Trophoblast cell (in vitro differentiated cells and primary cell): Measurements from ENCODE around the gene PNMA3.
"Not testable (repeated sequence)": the region's sequence is repeated elsewhere in the genome, so short reads cannot be mapped to it uniquely, and the experiment has no call there.

ENCODE experiments used
- DNase-seq, 2 donors: peaks; one replicate each; pipeline ENCODE4 v3.0.0-alpha.2; 2016
- H2AFZ ChIP-seq: 2 replicates; pipeline ENCODE4 v1.6.1; 2013; ENCODE audit warnings: low read length, moderate library complexity, mild to moderate bottlenecking; ENCODE audit not compliant: insufficient read depth, poor library complexity
- H2AK5ac ChIP-seq: 2 replicates; pipeline ENCODE4 v1.6.1; 2013; ENCODE audit warnings: mild to moderate bottlenecking, low read length
- H2BK120ac ChIP-seq: 2 replicates; pipeline ENCODE4 v1.6.1; 2013; ENCODE audit warnings: low read length, mild to moderate bottlenecking, moderate library complexity; ENCODE audit not compliant: insufficient read depth, poor library complexity
- H2BK12ac ChIP-seq: 2 replicates; pipeline ENCODE4 v1.6.1; 2013; ENCODE audit warnings: mild to moderate bottlenecking, low read length, moderate library complexity
- H2BK5ac ChIP-seq: 2 replicates; pipeline ENCODE4 v1.6.1; 2013; ENCODE audit warnings: low read length, low read depth, moderate library complexity, mild to moderate bottlenecking; ENCODE audit not compliant: poor library complexity
- H3K14ac ChIP-seq: 2 replicates; pipeline ENCODE4 v1.6.1; 2013; ENCODE audit warnings: mild to moderate bottlenecking, low read length
- H3K18ac ChIP-seq: 2 replicates; pipeline ENCODE4 v1.6.1; 2013; ENCODE audit warnings: mild to moderate bottlenecking, low read length
- H3K23ac ChIP-seq: 2 replicates; pipeline ENCODE4 v1.6.1; 2013; ENCODE audit warnings: low read length
- H3K27ac ChIP-seq: 2 replicates; pipeline ENCODE4 v1.5.1; 2013; ENCODE audit warnings: low read depth, mild to moderate bottlenecking, inconsistent platforms, low read length, moderate library complexity
- H3K27me3 ChIP-seq: 2 replicates; pipeline ENCODE4 v1.6.1; 2013; ENCODE audit warnings: inconsistent platforms, mild to moderate bottlenecking, low read length, moderate library complexity; ENCODE audit not compliant: insufficient read depth
- H3K36me3 ChIP-seq, 2 experiments: 1 replicate in 1 of 2; 2 replicates in 1 of 2; pipeline ENCODE4 v1.6.1; 2013; ENCODE audit warnings: low read length in 2 of 2, mild to moderate bottlenecking in 2 of 2, moderate library complexity in 1 of 2; ENCODE audit not compliant: insufficient read depth in 2 of 2, control insufficient read depth in 1 of 2
- H3K4ac ChIP-seq: 2 replicates; pipeline ENCODE4 v1.6.1; 2013; ENCODE audit warnings: low read depth, mild to moderate bottlenecking, low read length, moderate library complexity
- H3K4me1 ChIP-seq, 2 experiments: 1 replicate in 1 of 2; 2 replicates in 1 of 2; pipeline ENCODE4 v1.6.1; 2013; ENCODE audit warnings: low read length in 2 of 2, mild to moderate bottlenecking in 2 of 2, moderate library complexity in 1 of 2; ENCODE audit not compliant: insufficient read depth in 2 of 2, control insufficient read depth in 1 of 2
- H3K4me2 ChIP-seq: 2 replicates; pipeline ENCODE4 v1.6.1; 2013; ENCODE audit warnings: inconsistent platforms, mild to moderate bottlenecking, low read length, moderate library complexity
- H3K4me3 ChIP-seq: 2 replicates; pipeline ENCODE4 v1.5.1; 2013; ENCODE audit warnings: mild to moderate bottlenecking, low read depth, low read length, inconsistent platforms
- H3K79me1 ChIP-seq: one replicate; pipeline ENCODE4 v1.6.1; 2013; ENCODE audit warnings: low read length
- H3K79me2 ChIP-seq: 2 replicates; pipeline ENCODE4 v1.6.1; 2013; ENCODE audit warnings: low read length, mild to moderate bottlenecking; ENCODE audit not compliant: control insufficient read depth, insufficient read depth, poor library complexity
- H3K9ac ChIP-seq: 2 replicates; pipeline ENCODE4 v1.6.1; 2013; ENCODE audit warnings: mild to moderate bottlenecking, low read length
- H3K9me3 ChIP-seq: 2 replicates; pipeline ENCODE4 v1.6.1; 2013; ENCODE audit warnings: low read depth, mild to moderate bottlenecking, control low read depth, inconsistent platforms, low read length; ENCODE audit not compliant: insufficient read depth
- H4K12ac ChIP-seq: 2 replicates; pipeline ENCODE4 v1.6.1; 2013; ENCODE audit warnings: low read depth, mild to moderate bottlenecking, low read length, moderate library complexity
- H4K8ac ChIP-seq: 2 replicates; pipeline ENCODE4 v1.6.1; 2013; ENCODE audit warnings: low read depth, mild to moderate bottlenecking, low read length, moderate library complexity
- H4K91ac ChIP-seq: one replicate; pipeline ENCODE4 v1.6.1; 2013; ENCODE audit warnings: low read depth, mild to moderate bottlenecking, low read length, moderate library complexity
- WGBS: extraction: QIAGEN DNeasy Blood & Tissue Kit; methylation state at CpG from one replicate; pipeline ENCODE4 v1.1.7; 2013; ENCODE audit warnings: missing lambda C conversion rate; ENCODE audit not compliant: insufficient read length, insufficient coverage; ENCODE audit errors: extremely low coverage; 5-methylcytosine and 5-hydroxymethylcytosine counted together

The PNMA3 gene

DNA sequence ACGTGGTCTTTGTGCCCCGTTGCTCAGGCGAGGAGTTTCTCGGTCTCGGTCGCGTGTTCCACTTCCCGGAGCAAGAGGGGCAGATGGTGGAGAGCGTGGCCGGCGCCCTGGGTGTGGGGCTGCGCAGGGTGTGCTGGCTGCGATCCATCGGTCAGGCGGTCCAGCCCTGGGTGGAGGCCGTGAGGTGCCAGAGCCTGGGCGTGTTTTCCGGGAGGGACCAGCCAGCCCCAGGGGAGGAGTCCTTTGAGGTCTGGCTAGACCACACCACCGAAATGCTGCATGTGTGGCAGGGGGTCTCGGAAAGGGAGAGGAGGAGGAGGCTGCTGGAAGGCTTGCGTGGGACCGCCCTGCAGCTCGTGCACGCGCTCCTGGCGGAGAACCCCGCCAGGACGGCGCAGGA lies 17.1 kb downstream of the PNMA3 start:
- not testable (repeated sequence) for H2BK5ac ChIP-seq, H3K9ac ChIP-seq, H2AFZ ChIP-seq, H2BK120ac ChIP-seq, H4K8ac ChIP-seq, H3K23ac ChIP-seq, H3K79me1 ChIP-seq, H3K4ac ChIP-seq, H3K14ac ChIP-seq, H4K91ac ChIP-seq, H2AK5ac ChIP-seq, DNase-seq, H3K27ac ChIP-seq, H3K36me3 ChIP-seq, H3K4me2 ChIP-seq, H3K27me3 ChIP-seq, H3K18ac ChIP-seq, H3K4me3 ChIP-seq, H3K79me2 ChIP-seq, H3K4me1 ChIP-seq, H4K12ac ChIP-seq, H3K9me3 ChIP-seq, H2BK12ac ChIP-seq
- WGBS: no CpG with 5 or more reads among the region's 29 CpGs

DNA sequence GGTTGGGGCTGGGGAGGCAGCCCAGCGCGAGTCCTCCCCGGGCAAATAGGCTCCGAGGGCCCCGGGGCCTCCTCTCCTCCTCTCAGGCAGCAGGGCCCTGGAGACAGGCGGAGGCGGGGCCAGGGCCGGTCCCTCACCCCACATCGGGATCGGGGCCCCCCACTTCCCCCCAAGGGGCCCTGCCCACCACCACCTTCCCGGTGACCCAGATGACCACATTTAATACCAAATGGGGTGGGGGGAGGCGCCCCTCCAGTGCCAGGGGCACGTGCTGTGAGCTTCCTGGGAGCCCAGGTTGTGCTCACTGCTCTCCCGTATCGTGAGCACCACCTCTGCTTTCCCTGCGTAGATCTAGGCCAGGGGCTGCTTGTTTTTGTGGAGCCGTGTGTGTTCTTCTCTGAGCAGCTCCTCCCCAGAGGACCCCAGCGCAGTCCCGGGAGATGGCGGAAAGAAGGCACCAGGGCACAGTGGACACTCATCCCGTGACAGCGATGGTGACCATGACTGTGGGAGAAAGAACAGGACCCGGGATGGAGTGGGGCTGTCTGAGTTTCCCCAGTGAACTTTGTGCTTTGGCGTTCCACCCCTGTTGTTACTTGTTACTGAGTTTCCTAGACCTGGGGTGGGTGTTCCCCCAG lies 18.1 kb downstream of the PNMA3 start:
- WGBS: no CpG with 5 or more reads among the region's 24 CpGs
- Histone ChIP-seq H3K9ac (no peak overlapping the region), H2BK12ac (no peak overlapping the region), H3K23ac (no peak overlapping the region), H3K4me3 (no peak overlapping the region), H3K27me3 (no peaks in the 10 kb centered on the region), H4K12ac (no peak overlapping the region), H3K4me2 (no peak overlapping the region), H2BK120ac (no peak overlapping the region), H3K36me3 (no peaks in the 10 kb centered on the region), H3K9me3 (no peaks in the 10 kb centered on the region), H4K8ac (no peak overlapping the region), H3K14ac (no peak overlapping the region), H2BK5ac (no peak overlapping the region), H3K27ac (no peak overlapping the region), H4K91ac (no peak overlapping the region), H3K79me1 (no peaks in the 10 kb centered on the region), H2AK5ac (no peak overlapping the region), H3K4me1 (no peaks in the 10 kb centered on the region), H3K4ac (no peak overlapping the region), H2AFZ (no peak overlapping the region), H3K79me2 (no peaks in the 10 kb centered on the region), H3K18ac (no peak overlapping the region)
- no peak for DNase-seq

DNA sequence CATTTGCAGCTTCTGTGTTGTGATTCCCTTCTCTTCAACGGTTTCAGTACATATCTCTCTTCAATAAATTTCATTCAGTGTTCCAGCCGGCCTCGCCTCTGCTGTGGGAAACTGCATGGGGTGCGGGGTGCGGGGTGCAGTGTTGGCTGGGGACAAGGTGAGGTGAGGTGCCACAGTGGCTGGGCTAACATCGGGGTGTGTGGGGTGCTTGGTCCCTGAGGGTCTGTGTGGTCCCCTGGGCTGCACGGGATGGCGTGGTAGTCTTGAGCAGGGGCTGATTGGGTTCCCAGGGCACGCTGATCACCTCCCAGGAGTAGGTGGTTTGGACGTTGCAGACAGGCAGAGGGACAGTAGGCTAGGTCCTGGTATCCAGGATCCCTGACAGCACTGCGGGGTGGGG lies 18.7 kb downstream of the PNMA3 start:
- no peak overlapping the region for H2BK5ac ChIP-seq
- no peak overlapping the region for H2AK5ac ChIP-seq
- H3K23ac ChIP-seq: no peak overlapping the region
- H2BK12ac ChIP-seq: no peak overlapping the region
- H3K14ac ChIP-seq: no peak overlapping the region
- H3K18ac ChIP-seq: no peak overlapping the region
- H3K4me1 ChIP-seq: no peaks in the 10 kb centered on the region
- no peaks in the 10 kb centered on the region for H3K9me3 ChIP-seq
- no peak overlapping the region for H2AFZ ChIP-seq
- H4K12ac ChIP-seq: no peak overlapping the region
- H2BK120ac ChIP-seq: no peak overlapping the region
- no CpG with 5 or more reads among the region's 11 CpGs for WGBS
- no peaks in the 10 kb centered on the region for H3K27me3 ChIP-seq
- no peak overlapping the region for H3K4ac ChIP-seq
- no peaks in the 10 kb centered on the region for H3K79me2 ChIP-seq
- H3K79me1 ChIP-seq: no peaks in the 10 kb centered on the region
- no peak overlapping the region for H3K27ac ChIP-seq
- H3K9ac ChIP-seq: no peak overlapping the region
- no peak overlapping the region for H3K4me2 ChIP-seq
- H4K91ac ChIP-seq: no peak overlapping the region
- no peak overlapping the region for H4K8ac ChIP-seq
- H3K4me3 ChIP-seq: no peak overlapping the region
- no peak for DNase-seq
- H3K36me3 ChIP-seq: no peaks in the 10 kb centered on the region

DNA sequence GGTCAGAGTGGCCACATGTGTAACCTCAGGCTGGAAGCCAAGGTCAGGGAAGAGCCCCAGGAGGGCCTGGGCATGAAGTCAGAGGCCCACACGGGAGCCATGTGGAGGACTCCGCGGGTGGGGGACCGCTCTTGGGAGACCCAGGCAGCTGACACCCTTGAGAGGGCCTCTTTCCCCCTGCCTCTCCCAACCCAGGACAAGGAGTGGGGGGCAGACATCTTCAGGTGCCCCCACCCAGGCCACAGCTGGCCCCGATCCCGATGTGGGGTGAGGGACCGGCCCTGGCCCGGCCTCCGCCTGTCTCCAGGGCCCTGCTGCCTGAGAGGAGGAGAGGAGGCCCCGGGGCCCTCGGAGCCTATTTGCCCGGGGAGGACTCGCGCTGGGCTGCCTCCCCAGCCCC lies 19.1 kb downstream of the PNMA3 start:
- Histone ChIP-seq H3K27ac (no peak overlapping the region), H3K4ac (no peak overlapping the region), H3K4me3 (no peak overlapping the region), H3K79me1 (no peaks in the 10 kb centered on the region), H2AFZ (no peak overlapping the region), H4K8ac (no peak overlapping the region), H3K9me3 (no peaks in the 10 kb centered on the region), H3K14ac (no peak overlapping the region), H2BK5ac (no peak overlapping the region), H2BK12ac (no peak overlapping the region), H3K9ac (no peak overlapping the region), H3K27me3 (no peaks in the 10 kb centered on the region), H2AK5ac (no peak overlapping the region), H3K23ac (no peak overlapping the region), H3K36me3 (no peaks in the 10 kb centered on the region), H4K91ac (no peak overlapping the region), H3K18ac (no peak overlapping the region), H3K79me2 (no peaks in the 10 kb centered on the region), H3K4me2 (no peak overlapping the region), H4K12ac (no peak overlapping the region), H2BK120ac (no peak overlapping the region), H3K4me1 (no peaks in the 10 kb centered on the region)
- WGBS: no CpG with 5 or more reads among the region's 14 CpGs
- DNase-seq: no peak
